T follicular helper cell (primary cell): ENCODE results near the gene EPB41L2.
A peak's percentile ranks its signal among the peaks of the same experiment; 100 is the strongest.

Experiments
- DNase-seq: peaks from one replicate; pipeline ENCODE4 v3.0.0-alpha.2; 2020; ENCODE audit warnings: low read depth

EPB41L2 gene

DNA sequence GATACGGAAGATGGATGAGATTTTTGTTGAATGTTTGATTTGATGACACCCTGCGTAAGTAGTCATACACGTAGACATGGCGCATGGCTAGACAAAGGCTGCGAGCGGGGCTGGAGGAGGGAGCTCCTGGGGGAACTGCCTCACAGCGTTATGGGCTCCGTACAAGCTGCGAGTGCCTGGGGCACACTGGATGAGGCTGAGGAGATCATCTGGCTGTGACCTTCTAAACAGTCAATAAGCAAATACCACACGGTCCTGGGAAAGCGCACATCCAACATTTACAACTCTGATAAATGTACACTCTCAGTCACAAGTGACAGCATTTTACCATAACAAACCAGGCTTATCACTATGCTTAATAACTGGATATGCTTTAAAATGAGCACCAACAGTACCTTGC lies 198.7 kb downstream of the EPB41L2 start:
- no peak for DNase-seq

DNA sequence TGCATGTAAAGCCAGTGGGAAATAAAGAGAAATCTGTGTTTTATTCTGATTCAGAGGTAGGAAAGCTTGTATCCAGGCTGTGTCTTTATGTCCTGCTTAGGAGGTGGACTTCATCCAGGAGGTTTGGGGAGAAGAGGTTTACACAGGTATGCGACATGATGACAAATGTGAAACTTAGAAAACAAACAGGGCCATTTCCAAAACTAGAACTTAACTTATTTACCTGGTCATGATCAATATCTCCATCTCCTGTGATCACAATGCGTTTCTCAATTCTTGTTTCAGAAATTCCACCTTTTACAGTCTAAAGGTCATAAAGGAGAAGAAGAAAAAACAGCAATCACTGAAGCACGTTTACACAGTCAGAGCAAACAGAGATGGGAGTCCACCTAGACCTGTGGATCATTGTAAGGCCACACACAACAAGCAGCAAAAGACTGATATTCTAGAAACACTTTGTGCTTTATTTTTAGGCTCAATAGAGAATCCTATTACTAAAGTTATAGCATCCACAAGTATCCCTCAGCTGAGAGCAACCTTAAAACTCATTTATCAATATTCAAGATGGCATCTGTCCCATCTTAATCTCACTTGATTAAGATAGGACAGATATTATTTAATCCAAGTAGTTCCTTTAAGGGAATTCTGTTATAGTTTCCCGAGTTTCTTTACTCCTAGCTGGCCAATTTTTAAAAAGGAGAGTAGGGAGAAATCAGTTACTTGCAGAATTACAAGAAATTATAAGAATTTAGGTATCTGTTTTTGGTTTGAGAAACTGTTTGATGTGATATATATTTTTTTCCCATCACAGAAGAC lies 199.4 kb downstream of the EPB41L2 start:
- DNase-seq = no peak

DNA sequence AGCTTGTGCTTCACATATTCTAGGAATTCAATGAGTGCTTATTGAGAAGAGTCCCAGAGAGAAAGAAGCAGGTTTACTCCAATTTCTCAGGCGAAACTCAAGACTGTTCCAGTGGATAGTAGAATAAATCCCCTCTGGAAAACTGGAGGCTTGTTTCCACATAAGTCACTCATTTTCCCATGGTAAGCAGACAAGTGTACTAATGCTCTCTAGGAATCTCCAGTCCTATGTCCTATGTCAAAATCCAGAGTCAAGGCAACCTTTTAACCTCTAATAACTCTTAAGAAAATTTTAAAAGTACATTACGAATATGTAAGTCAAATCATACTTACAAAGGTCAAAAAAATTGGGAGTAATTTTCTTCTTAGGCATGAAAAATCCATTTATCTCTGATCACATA lies 200.7 kb downstream of the EPB41L2 start:
- DNase-seq = no peak

DNA sequence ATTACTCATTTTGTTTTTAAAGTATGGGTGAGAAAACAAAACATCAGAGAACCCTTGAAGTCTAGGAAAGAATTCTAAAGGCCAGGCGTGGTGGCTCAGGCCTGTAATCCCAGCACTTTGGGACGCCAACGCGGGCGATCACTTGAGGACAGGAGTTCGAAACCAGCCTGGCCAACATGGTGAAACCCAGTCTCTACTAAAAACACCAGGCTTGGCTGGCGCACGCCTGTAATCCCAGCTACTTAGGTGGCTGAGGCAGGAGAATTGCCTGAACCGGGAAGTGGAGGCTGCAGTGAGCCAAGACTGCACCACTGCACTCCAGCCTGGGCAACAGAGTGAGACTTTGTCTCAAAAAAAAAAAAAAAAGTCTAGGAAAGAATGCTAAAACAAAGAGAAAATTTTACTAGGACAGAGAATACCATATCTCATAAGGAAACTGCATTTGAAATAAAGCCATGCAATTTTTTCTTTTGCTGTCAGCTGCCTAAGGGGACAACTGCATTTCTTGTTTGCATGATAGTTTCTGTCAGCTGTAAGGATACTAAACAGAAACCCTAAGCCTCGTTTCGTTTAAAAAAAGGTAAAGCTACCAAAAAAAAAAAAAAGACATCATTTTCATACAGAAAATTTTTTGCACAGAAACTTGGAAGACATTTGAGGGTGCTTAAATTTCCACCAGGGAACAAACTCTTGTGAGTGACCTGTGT lies 203.7 kb downstream of the EPB41L2 start:
- no peak for DNase-seq

DNA sequence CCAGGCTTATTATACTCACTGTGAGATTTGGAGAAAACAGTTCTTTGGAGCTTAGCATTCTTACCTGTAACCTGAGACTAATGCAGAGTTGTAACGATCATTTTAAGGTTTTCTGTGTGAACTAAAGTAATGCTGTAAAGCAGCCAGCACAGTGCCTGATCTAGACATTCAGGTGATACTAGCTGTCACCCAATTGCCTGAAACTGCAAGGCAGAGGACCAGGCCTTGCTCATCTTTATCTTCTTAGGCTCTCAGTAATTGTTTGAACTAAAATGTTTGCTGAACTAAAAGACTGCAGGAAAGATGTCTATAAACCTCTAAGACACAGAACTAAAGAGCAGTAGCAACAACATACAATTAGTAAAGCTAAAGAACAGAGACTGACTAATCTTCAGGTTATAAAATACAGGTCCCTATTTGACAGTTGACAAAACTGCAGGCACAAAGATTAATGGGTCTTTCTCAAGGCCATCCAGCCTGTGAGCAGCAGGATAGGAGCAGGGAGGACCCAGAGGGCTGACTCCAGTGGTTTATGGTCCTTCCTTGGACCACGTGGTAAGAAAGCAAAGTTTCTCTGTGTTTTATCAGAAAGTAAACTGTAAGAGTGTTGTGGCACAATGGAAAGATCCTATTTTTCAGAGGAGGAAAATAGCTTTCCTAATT lies 204.4 kb downstream of the EPB41L2 start:
- no peak for DNase-seq

DNA sequence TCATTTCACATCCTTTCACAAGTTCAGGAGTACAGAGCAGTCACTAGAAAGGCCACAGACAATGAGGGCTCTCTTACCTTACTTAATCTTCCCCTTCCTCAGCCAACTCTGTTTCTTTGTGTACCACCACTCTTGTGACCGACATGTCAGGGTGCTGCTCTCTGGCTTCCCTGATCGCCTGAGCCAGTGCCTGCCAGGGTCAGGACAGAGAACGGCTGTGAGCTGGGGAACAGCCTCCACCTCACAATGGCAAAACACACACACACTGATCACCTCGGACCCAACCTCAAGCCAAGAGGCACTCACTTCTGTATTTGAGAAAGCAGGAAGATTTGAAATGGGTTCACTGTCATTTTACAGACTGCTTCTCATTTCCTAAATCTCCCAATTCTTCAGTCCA lies 205.0 kb downstream of the EPB41L2 start:
- DNase-seq = no peak

DNA sequence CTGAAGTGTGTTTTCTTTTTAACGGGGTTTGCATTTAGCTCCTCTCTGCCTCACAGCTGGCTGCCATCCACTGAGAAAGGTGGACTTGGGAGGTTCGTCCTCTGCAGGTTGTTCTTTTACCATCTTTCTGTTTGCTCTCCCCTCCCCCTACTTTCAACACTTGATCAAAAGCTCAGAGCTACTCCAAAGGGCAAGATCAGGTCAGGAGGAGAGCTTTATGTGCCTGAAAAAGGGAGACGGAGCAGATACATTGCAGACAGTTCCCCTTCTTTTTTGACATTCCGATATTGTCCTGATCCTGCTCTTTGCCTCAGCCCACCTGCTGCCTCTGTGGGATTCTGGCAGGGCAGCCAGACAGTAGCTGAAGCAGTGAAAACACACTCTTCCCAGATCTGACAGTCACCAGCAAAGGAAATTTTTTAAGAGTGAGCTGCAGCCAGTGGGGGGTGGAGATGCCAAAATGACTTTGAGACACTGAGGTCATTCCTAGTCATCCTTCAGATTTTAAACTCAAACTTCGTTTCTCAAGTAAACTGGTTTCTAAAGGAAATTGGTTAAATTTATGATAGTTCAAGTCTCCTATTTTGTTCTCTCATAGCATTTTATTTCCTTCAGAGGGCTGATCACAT lies 209.4 kb downstream of the EPB41L2 start:
- DNase-seq = no peak

DNA sequence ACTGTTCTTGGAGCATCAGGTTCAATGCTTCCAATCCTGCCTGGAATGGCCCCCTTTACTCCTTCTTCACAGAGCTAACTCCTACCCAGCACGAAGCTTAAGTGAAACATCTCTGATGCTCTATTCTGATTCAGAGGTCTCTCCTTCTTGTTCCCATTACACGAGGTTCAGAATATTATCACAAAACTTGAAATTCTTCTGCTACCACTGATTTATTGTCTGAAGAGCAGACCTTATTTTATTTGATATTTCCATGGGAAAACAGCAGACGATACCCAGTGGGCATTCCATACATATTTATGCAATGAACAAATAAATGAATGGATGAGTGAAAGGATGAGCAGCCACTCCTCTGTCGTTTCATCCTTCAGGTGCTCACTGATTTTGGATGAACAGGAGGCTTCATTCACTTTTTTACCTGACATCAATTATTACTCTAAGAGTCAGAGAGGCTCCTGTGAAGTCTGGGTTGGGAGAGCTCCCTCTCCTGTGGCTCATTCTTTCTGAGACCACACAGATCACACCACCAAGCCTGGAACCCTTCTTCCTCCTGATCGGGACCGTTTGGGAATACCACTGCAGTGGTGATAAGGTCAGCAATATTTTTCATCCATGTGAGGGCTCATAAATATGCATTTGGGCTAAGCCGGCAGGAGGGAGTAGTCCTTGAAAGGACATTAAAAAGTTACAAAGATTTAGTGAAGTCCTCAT lies 210.0 kb downstream of the EPB41L2 start:
- no peak for DNase-seq

DNA sequence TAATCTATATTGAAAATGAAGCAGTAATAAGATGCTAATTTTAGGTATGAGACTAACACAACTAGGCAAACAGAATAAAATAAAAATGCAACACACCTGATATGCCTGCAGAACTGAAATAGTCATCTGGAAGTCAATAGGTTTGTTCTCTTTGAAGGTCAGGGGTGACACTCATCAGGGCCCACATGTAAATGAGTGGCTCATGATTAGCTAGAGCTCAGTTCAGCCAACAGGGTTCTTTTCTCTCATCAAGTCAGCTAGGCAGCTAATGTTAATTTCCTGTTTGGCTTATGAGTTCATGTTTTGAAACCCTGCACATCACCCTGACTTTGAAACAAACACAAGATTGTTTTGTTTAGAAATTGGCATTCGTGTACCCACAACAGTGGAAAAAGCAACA lies 212.0 kb downstream of the EPB41L2 start:
- no peak for DNase-seq

DNA sequence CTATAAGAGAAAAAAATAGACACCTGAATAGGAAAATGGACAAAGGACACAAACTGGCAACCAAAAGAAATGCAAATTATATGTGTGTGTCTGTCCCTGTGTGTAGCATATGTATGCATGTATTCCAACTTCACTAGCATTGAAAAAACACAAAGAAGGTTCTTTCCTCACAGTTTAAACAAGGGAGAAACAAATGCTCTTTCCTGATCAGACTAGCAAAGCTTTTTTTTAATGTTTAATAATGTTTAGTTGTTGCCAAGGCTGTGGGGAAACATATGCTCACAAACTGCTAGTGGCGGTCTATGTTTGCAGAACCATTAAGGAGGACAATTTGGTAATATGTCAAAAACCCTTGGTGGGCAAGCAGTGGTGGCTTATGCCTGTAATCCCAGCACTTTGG lies 213.5 kb downstream of the EPB41L2 start:
- no peak for DNase-seq

DNA sequence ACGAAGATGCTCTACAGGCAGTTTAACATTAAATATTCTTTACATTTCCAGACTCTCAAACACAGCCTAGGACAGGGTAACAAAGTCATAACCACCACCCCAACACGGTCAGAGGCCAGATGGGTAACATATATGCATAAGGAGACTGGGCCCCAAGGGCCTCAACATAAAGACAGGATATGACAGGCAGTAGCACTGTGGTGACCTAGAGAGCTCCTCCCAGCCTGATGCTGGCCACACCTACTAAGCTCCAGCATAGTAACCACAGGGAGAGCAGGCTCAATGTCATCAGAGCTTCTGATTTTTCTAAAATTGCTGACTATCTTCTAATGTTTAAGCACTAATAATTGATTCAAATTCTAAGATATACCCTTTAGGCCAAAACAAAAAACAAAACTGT lies 214.1 kb downstream of the EPB41L2 start:
- DNase-seq = peak; percentile 5

DNA sequence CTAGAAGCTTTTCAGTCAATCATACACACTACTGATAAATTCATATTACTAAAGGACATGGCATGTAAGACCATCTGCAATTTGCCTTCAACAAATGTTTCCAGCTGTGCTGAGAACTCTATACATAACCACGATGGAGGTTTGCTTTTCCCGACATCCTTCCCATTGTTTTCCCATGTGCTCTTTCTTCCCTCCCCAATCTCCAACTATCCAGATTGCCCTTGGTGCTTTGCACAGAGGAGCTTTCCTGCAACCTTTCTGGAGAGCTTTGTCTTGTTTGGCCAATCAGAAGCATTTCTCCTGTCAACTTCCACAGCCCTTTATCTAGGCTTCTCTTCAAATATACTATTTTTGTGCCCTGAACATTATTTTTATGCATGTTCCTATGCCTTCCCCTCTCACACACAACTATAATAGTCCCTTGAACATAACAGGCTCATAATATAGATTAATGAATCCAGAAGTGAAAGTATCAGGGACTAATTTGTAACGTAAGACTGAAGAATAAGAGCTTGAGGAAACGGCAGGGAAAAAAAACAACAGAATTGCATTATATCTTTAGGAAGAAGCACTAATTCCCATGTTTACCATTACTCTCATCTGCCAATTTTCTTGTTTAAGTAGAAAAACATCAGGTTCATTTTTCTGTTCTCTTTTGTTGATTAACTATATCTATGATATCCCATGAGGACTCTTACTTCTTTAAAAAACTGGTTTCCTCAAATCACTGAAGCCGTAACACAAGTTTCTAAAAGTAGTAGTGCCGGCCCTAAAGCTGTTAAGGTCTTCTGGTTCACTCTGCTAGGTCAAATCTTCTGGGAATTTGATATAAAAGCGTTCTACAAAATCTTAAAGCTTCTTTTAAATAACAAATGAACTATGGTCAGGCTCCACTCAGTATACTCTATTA lies 215.8 kb downstream of the EPB41L2 start:
- DNase-seq = no peak

DNA sequence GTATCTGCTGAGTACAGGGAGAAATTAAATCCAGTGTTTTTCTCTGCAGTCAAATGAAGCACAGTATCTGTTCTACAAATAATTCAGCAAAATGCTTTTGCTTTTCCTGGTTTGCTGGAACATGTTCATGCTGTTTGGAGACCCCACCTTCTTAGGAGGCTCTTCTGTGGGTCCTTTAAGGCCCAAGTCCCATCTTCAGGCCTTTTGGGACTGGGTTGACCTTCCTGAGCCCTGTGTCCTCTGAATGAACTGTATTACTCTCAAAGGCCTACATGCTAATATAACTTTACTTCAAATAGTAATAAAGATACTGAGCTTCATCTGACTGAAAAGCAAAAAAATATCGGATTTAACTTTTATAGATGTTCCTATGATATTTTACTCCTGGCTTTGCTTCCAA lies 216.5 kb downstream of the EPB41L2 start:
- DNase-seq = no peak

DNA sequence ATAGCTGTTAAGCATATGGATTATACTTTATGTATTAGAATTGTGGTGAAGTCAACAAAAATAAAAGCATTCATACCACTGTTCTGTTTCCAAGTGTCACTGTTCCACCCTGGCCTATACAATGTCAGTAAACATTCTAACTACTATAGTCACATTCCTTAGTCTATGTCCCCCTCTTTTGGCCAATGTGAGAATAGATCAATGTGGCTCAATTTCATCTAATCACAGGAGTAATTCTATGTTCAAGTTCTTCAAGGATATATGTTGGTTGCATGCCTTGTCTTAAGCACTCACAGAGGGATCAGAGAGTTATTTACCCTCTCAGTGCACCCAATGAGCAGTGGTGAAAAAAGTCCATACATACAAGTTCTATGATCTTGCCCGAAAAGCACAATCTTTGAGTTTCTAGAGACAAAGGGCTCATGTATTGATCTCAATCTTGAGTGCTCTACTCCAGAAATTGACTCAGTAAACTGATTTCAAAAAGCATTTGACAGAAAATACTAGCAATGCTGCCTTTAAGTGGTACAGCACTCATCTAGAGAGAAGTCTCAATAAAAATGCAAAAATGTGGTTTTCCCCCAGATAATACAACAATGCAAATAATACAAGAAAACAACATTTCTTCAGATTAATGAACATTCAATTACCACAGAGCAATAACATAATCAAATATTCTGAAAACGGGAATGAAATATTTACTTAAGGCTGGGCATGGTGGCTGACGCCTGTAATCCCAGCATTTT lies 219.3 kb downstream of the EPB41L2 start:
- no peak for DNase-seq

DNA sequence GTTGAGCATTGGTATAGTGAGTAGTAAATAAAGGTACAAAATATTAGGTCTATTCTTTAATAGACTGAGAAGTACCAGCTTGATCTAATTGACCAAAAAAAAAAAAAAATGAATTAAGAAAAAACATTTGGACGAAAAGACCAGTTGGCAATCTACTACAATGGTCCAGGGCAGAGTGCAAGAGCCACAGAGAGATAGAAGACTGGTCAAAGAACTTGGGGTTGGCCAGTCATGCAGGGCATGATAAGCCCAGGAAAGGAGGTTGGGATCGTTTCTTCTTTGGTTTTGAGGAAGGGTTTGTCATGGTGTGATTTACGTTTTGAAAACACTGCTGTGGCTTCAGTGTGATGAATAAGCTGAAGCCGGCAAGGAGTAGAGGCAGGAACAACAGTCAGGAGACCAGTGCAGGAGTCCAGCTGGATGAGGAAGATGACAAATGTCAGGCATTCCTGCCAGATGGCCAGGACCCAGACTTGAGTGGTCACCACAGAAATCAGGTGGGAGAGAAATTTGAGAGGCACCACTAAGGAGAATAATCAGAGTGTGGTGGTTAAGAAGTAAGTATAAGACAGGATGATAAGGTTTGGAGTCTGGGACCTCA lies 221.8 kb downstream of the EPB41L2 start:
- DNase-seq = no peak

DNA sequence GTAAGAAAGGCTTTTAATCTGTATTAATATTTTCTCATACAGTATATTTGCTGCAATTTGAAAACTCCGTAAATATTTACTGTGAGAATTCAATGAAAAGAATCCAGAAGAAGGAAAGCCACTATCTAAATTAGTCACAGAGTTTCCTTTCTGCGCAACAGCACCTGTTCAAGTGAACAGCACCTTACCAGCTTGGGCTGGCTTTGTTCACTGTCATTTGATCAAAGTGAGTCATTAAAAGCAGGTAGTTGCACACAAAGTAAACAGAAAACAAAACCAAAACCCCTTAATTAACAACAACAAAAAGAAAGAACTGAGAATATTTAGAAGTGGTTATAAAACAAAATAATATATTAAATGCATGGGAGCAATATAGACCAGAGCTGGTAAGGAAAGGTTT lies 223.0 kb downstream of the EPB41L2 start:
- DNase-seq = no peak

DNA sequence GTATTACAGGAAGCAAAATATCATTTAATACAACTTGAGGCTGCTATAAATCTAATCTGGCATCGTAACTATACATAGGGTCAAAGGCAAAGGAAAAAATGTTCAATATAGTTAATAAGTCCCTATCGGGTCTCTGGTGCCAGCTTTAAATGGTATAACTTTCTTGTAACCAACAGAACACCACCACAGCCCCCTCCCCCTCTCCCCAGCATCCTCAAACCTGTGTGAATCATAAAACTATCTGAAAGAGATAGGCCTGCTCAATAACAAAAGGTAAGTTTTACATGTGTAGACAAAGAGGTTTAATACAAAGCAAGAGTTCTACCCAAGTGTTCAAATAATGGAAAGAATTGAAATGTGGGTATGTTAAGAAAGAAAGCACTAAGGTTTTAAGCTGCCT lies 223.7 kb downstream of the EPB41L2 start:
- DNase-seq = no peak

DNA sequence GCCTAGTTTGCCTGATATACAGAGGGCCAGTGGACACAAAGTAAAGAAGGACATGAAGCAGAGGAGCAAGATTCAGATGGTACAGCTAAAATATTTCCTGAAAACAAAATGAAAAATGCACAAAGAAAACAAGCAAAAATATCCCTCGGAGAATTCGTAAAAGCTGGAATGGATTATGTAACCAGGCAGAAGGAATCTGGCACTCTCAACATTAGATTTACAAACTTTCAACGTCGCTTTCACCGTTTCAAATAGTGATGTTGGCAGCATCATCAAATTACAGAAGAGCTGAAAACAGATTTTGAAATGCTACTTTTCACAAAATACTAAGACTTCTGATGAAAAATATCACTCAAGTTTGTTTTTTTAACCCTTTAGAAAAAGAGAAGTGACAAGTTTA lies 224.1 kb downstream of the EPB41L2 start:
- no peak for DNase-seq

DNA sequence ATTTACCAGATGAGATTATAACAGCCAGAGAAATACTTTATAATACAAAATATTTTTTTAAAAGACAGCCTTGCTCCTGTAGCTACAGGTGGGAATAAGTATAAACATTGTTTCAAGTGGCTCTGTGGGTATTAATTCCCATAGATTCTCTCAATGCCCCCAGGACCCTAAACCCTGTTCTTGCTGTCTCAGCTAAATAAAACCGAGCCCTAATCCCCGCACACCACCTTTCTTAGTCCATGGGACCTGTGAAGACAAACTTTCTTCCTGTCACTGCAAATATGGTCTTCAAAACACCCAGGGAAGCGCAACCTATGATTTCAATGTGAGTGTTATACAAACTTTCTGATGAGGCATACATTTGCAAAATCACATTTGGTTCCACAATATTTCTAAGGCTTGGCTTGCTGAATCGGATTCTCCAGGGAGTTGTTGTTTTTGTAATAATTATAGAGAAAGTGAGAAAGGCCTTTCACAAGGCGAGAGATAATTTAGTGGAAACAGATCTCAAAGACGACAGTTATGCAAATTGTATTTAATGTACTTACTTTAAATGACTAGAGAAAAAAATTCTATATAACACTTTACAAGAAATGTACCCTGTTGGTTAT lies 224.7 kb downstream of the EPB41L2 start:
- no peak for DNase-seq
